G401 (cell line): ENCODE results near the gene JARID2. TPM values are rescaled to one million over a fixed set of nuclear protein-coding genes. Genes with fewer than 3 reads are reported as not detected.
A peak's percentile ranks its signal among the peaks of the same experiment; 100 is the strongest.

ENCODE experiments used
- DNase-seq: peaks from one replicate; pipeline ENCODE4 v3.0.0-alpha.2; 2015; ENCODE audit warnings: low spot score
- in situ Hi-C: cut with HindIII; loops from 2 replicates; pipeline ENCODE4 v1.10.0; 2016; ENCODE audit warnings: low sequenced_read_pairs, mixed read lengths
- total RNA-seq: library from RNA; depleted of rRNA; stranded (reverse); fragments of >200 nt; shearing (Covaris generic); gene quantifications from 2 replicates; pipeline ENCODE4 v1.2.3, GENCODE V29; 2014

The JARID2 gene
- total RNA-seq, 1 experiment from 2014 or later: 5.7 TPM

DNA sequence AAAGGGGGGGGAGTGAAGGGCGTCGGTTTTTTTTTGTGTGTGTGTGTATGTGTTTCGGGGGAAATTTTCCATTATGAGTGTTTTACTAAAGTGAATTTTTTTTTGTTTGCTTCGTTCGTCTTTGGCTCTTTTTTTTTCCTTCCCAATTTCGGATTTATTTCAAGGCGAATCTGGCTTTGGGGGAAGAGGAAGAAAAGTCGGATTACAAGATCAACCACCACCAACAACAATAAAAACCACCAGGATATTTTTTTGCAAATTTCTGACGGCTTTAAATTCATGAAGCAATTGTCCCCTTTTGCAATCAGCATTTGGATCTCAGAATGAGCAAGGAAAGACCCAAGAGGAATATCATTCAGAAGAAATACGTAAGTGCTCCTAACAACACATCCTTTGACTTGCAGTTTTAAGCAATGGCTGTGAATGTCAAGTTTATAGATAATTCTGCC, 372 bp downstream of the JARID2 start:
- DNase-seq: no peak
- in situ Hi-C loops: no loop called here

DNA sequence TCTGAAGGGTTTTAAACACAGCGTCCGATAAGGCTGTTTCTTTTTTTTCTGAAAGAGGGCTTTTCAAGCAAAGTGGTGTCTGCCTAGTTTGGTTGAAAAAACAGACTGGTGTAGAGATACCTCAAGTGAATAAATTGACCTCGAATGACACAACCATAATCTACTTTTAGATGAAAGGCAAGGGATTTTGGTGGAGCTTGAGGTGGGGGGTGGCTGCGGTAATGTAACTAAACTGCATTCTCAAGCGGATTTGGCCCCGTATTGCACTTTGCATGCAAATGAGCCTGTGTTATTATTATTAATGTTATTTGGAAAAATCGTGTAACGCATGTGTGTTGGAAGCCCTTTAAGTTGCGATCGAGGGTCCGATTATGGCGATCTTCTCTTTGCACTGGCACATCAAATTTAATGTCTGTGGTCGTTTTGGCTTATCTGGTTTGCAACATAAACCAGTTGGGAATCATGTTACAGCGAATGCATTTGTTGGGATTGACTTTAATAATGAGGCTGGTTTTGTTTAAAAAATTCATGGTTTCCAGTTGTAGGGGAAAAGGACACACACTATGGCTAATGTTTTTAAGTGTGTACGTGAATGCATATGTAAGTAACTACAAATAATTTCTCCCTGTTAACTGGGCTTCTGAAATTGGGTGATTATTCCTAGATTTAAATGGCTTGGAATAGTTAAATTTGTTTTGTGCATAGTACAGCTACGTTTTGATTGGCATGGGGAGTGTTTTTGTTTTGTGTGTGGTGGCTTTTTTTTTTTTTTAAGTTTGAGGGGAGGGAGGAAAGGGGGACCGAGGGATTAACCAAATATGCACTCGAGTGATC, 1.0 kb downstream of the JARID2 start:
- peak; percentile 47 for DNase-seq
- in situ Hi-C loops: no loop called here

DNA sequence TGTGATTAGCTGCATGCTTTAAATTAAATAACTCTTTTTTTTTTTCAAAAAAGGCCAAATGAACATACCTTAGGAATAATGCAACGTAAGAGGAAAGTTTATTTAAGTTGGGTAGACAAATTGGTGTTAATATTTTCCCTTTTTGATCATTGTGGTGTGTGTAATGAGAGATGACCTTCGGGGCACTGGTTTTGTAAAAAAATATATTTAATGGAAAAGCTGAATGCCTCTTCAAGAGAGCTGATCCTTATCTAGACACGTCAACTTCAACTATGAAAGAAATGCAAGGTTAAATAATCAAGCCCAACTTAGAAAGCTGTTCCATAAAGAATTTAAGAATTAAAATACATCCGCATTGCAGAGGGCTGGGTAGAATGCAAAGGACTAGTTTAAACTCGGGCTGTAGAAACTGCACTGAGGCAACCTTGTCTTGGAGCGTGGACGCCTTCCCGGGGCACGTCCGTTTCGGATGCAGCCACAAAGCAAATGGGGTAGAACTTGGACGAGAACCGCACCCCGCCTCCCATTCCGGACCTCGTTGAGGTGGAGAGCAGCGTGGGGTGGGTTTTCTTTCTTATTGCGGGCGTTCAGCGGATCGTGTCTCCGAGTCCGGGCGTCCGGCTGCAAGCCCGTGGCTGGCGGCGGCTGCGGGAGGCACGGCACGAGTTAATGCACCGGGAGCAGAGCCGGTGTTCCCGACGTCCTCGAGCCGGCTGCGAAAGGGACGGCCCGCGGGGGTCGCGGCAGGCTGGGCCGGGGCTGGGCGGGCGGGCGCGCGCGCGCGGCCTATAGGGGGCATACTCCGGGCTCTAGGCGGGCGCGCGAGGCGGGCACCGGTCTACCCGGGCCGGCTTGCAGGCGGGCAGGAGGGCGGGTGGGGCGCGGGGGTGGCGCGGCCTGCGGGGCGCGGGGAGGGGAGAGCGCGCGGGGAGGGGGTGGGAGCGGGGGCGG, 1.9 kb downstream of the JARID2 start:
- in situ Hi-C loops: no loop called here
- peak; percentile 64 for DNase-seq

DNA sequence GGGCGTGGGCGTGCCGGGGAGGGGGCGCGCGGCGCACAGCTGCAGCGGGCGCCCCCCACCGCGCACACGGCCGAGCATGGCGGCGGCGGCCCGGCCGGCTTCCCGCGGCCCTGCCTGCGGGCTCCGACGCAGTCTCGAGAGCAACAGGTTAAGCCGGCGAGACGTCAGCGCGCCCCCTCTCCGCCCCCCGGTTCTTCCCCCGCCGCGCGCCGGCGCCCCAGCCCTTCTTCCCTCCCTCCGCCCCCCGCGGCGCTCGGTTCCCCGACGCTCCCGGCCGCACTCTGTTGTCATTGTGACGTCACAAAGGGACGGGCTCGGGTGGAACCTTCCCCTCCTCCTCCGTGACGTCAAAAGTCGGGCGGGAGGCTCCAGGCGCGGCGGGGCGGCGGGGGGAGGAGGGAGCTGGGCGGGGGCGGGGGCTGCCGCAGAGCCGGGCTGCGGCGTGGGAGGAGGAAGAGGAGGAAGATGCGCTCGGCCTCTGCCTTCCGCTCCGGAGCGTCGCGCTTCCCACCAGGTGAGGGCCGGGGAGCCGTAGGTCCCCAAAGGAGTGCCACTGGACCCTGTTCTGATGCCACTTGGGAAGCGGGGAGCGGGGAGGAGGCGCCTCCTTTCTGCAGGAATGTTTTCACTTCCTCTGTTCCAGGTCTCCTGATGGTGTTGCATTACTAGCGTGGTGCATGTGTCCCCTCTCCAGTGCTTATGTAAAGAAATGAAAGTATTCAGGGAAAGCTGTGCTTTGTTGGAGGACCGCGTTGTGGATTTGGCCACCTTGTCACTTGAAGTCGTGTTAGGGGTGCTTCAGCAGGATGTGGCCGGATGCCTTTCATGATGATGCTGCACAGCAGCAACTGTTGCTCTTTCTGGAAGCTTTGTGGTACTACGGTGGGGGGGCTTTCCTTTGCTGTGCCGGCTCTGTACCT, 2.8 kb downstream of the JARID2 start:
- peak; percentile 89 for DNase-seq
- in situ Hi-C loops: no loop called here

DNA sequence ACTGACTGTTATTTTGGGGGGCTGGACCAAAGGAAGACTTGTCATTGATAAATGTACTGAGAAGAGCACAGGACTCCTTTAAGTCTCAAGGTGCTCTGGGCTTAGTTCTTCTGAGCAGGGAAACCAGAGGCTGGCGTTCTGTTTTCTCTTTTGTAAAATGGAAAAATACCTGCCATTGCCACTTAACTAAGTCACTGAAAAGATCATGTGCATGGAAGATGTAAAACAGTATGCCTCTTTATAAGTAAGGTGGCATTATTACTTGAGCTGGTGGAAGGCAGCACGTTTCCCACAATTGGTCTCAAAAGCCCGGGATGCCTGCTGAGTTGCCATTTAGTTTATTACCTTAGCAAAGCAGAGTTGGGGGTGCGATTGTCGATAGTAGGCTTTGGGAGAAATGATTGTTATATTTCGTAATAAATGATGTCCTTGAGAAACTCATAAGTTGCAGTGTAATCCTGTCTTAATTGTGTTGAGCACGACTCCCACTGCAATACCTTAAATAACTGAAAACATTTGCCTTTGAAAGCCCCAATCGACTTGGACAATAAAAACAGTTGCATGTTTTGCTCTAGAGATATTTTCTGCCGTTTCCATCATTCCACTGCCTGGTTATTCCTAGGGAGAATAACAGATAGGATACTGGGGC, 3.6 kb downstream of the JARID2 start:
- in situ Hi-C loops: no loop called here
- DNase-seq: peak; percentile 63

DNA sequence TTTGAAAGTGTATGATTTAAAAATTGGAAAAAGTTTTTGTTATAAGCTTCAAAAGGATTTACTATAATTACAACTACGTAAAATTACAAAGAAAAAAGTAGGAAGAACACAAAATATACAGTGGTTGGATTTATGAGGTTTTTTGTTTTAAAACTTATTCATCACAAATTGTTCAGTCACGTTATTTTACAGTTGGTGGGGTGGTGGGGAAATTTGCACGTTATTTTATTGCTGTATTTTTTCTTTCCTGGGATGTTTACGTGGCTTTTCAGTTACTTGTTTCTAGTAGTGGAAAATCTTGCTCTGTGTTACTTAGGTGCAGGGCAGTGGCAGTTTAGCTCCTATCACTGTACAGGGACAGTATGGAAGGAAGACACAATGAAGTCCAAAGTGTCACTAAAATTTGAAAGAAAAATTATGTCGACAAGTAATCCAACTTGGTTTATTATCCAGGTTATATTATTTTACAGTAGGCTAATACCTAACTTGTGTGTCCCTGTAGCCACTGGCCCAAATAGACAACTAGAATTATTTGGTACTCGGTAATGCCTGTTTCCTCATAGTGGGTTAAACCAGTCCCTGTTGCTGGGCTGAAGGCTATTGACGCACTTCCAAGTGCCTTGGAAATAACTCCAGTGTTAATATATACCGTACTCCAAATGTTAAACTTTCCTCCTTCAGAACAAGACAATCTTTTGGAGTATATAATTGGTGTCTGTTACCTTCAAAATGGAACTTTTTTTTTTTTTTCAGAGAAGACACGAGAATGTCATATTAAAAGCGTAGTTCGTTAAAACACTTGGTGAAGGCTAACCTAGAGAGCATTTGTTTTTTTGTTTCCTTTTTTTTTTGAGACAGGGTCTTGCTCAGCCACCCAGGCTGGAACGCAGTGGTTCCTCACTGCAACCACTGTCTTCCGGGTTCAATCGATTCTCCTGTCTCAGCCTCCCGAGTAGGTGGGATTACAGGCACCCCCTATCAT, 4.6 kb downstream of the JARID2 start:
- DNase-seq: peak; percentile 54
- in situ Hi-C loops: no loop called here

DNA sequence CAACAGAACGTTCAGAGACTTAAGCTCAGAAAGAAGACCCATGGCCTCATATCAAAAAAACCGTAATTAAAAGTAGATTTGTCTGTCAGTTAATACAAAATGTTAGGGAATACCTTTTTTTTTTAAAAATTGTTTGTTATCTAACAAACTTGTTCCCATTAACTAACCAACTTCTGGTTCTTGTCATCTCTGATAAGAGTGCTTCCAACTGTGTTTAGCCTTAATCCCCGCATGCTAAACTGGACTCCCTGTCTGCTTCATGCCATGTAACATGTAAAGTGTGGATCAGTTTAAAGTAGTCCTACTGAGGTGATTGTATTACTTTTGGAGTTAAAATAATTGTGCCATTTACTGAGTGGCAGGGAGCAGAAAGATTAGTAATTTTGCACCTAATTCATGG, 6.3 kb downstream of the JARID2 start:
- in situ Hi-C loops: no loop called here
- peak; percentile 26 for DNase-seq

DNA sequence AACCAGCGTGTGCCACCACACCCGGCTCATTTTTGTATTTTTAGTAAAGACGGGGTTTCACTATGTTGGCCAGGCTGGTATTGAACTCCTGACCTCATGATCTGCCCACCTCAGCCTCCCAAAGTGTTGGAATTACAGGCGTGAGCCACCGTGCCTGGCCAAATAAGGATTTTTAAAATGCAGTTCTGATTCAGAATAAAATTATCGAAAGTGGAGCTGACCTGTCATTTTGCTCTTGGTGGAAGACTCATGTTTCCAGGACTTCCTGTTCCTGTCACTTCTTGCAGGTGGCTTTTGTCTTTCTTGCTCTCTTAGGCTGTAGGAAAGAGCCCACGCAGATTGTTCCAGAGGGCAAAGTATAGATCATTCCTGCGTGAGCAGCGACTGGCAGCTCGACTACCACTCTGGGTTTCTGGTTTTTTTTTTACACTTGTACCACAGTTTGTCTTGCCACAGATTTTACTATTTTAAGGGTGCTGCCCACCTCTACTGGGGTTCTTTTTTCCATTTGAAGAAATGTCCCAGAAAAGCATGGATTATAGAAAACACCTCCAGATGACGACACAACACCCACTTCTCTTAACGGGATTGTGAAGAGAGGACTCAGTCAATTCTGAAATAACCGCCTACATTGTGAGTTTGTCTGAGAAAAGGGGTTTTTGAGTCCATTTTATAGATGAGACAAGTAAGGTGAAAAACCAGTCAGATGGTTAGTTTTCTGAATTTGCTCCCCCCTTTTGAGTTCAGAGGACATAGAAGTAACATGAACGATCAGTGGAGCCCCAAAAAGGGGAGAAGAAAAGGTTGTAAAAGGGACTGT, 7.5 kb downstream of the JARID2 start:
- no peak for DNase-seq

DNA sequence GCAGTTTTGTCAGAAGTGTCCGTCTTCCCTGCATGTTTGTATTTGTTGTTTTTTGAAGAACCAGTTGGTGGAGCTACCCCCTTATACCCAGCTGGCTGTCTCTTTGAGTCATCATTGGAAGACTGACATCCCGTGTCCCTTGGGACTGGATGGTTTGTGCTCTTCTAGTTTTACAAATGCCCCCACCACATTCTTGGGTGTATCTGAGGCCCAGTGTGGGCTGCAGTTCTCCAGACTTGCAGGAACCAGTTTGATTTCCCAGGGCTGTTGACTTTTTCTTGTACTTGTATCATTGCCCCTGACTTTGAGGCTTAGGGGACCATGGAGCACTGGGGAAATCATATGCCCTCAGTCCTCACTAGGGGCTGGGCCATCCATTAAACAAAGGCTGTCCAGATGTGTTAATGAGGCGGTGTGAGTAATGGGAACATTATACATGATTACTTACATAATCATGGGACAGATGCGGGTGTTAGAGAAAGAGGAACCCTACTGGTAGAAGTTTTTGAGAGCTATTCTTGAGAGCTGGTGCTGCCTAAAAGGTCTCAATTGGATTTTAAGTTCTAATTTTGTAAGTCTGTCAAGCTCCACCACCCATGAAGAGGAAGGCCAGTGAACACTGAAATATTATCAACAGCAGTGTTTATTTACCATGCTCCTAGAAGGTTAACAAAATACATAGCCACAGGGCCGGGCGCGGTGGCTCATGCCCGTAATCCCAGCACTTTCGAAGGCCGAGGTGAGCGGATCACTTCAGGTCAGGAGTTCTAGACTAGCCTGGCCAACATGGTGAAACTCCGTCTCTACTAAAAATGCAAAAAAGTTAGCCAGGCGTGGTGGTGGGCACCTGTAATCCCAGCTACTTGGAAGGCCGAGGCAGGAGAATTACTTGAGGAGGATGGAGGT, 8.5 kb downstream of the JARID2 start:
- in situ Hi-C loops: no loop called here
- peak; percentile 42 for DNase-seq

More for the DNA sequence above, 7.5 kb downstream of the JARID2 start:
- in situ Hi-C loops: no loop called here

DNA sequence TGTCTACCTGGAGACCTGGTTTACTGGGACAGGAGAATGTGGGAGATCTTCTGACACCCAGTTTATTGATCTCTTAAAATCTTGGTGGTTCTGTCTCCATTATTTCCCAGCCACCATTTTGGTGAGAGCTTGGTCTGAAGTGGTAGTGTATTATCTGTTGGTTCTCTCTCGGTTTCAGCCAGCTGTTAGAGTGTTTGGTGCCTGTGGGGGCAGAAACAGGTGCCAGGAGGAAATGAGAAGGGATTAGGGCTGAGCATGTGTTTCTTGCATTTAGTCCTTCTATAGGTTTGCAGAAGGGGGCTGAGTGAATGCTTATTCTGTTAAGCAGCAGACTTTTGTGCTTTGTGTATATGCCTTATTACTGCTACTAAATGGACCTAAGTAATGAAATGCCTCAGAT, 9.6 kb downstream of the JARID2 start:
- DNase-seq: no peak
- in situ Hi-C loops: no loop called here

DNA sequence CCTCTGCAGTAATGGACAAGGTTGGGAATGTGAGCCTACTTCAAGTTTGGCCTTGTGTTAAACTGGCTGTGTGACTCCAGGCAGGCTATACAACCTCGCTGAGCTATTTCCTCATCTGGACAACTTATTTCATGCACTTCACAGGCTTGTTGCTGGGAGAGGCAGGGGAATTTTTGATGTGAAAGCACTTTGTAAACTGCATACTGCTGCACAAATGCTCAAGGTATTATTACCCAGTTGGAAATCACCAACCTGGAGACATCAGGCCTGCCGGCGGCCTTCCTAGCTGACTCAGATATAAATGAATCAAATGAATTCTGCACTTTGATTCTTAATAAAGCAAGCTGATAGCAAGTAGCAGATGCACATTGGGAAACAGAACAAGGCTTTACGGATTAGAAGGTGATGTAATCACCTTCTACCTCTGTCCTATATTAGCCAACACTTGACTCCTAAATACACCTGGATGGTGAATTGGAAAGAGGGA, 10.1 kb downstream of the JARID2 start:
- in situ Hi-C loops: no loop called here
- peak; percentile 44 for DNase-seq

DNA sequence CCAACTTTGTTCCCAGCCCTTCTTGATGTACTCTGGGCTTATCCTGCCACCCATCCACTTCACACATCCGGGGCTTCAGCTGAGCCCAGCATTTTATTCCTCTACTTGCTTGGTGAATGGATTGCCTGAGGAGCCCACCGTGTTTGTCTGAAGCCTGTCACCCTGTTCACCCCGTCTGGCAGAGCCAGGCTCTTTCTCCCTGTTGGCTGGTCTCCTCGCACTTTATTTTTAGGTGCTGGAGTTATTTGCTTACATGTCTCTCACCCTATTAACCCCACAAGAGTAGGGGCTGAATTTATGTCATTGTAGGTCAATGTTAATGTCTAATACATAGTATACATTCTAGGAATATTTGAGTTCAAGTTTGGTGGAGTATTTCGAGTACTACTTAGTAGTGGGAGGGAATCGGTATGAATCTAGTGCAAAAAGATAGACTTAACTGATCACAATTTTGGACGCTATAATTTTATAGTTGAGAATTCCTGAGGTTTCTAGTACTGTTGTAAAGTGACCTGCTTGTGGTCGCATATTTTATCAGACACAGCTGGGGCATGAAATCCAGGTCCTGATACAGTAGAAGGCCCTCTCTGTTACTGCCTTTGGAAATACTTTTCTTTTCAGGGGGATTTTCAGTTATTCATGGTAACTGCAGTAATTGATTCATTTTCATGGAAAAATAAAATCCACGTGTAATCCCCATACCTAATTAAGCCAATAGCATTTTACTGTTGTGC, 10.8 kb downstream of the JARID2 start:
- in situ Hi-C loops: no loop called here
- peak; percentile 27 for DNase-seq

DNA sequence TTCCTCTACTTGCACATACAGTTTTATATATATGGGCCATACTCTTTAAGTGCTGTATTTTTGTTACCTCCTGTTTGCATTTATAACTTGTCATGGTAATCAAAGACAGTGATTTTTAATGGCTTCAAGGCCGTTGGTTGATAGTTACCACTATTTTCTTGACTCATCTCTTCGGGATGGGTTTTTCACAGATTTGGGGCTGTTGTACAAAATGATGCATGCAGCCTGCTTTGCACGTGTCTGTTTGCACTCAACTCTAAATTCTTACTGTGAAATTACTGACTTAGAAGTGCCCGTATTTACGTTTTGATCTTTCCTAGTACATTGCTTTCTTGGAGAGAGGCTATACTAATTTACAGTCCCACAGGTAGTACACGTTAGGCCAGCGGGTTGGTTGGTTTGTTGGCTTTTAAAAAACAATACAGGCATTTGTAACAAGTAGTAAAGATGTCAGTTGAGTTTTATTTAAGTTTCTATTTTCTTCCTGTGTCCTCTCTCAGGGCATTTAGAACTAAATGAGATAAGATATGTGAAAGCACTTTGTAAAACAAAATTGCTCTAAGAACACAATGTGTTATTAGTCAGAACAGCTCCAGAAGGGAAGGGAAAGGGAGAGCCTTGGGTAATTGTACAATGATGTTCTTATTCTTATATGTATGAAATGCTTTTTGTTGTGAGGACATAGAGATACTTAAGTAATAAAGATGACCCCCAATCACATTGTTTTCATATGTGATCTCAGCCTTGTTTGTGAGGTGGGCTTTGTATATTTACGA, 11.7 kb downstream of the JARID2 start:
- DNase-seq: no peak
- in situ Hi-C loops: no loop called here

DNA sequence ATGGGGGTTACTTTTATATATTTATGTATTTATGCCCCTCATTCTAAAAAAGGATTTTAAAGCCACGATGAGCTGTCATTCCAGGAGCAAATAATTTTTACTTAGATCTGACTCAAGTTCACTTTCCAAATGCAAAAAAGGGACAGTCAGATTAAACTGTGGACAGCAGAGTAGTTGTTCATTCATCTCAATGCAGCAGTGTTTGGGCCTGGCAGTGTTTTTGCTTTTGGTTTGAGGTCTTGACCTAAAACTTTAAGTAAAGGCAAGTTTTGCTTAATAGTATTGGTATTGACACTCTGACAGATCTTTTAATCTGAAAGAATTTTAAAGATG, 13.9 kb downstream of the JARID2 start:
- no peak for DNase-seq
- in situ Hi-C loops: no loop called here
